ENCODE measurements around the gene TTLL10.

Gene TTLL10

DNA sequence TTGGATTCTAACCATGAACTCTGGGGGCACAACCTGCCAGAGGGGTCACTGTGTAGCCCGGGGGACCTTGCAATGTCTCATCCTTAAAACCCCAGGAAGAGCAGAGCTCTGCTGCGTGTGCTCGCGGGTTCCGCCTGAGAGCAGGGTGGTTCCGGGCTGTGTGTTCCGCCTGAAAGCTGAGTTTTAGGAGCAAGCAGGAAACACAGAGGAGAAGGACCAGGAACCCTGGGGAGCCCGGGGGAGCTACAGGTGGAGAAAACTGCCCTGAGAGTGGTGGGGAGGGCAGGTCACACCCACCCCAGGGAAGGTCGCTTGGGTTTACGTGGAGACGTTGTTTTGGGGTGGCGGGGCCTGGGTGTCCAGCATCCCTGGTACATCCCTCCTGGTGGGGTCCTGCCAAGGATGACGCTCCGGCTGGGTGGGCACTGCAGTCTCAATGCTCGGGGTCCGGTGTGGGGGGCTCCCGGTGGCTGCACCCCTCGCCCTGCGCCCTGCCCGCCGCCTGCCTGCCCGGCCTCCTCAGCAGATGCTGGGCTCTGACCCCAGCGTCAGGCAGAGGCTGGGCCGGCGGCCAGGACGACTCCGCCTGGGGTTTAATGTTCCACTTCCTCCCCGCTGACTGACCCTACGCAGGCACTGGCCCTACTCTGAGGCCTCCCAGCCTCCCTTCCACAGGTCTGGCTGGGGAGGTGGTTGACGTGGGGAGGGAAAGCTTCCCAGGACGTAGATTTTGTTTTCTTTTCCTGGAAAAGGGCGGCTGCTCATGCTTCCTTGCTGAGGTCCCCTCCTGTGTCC, 40.5 kb upstream of the TTLL10 start:
- no peak overlapping the region for H2AFZ ChIP-seq (ENCODE audit: low read depth, low read length, severe bottlenecking)
- no peaks in the 10 kb centered on the region for H3K9me2 ChIP-seq (replicated peaks; ENCODE audit: insufficient read depth, low read length)
- TF ChIP-seq EZH2phosphoT487 (conservative IDR thresholded peaks at IDR 0.05; ENCODE audit: low read length) (no peak), CTCF (IDR thresholded peaks at IDR 0.05; ENCODE audit: insufficient read depth, low read length, poor library complexity, severe bottlenecking) (no peak)
- H3K27ac ChIP-seq (ENCODE audit: low read depth, low read length) = no peak overlapping the region
- H3K9me3 ChIP-seq (ENCODE audit: insufficient read depth, low read length) = no peaks in the 10 kb centered on the region
- no peak overlapping the region for H3K4me3 ChIP-seq (ENCODE audit: insufficient read depth, low read length, poor library complexity, severe bottlenecking)
- no peak overlapping the region for H3K9ac ChIP-seq (ENCODE audit: low read length)
- H3F3A ChIP-seq (ENCODE audit: insufficient read depth) = no peaks in the 10 kb centered on the region
- no peak overlapping the region for H3K4me2 ChIP-seq (ENCODE audit: low read depth, low read length, poor library complexity, severe bottlenecking)
- no peaks in the 10 kb centered on the region for H3K36me3 ChIP-seq (ENCODE audit: low read length)
- no peaks in the 10 kb centered on the region for H3K79me2 ChIP-seq (ENCODE audit: insufficient read depth, low read length)
- H3K27me3 ChIP-seq (ENCODE audit: low read length) = no peaks in the 10 kb centered on the region
- H4K20me1 ChIP-seq (ENCODE audit: low read depth, low read length) = no peaks in the 10 kb centered on the region

GRCh38 chr1:1134300-1134970, 39.2 kb upstream of the TTLL10 start:
- Histone ChIP-seq H3K4me3 (ENCODE audit: insufficient read depth, low read length, poor library complexity, severe bottlenecking) (no peak overlapping the region), H3F3A (ENCODE audit: insufficient read depth) (no peaks in the 10 kb centered on the region), H2AFZ (ENCODE audit: low read depth, low read length, severe bottlenecking) (no peak overlapping the region), H3K9me2 (replicated peaks; ENCODE audit: insufficient read depth, low read length) (no peaks in the 10 kb centered on the region), H3K79me2 (ENCODE audit: insufficient read depth, low read length) (no peaks in the 10 kb centered on the region), H3K9ac (ENCODE audit: low read length) (no peak overlapping the region), H4K20me1 (ENCODE audit: low read depth, low read length) (no peaks in the 10 kb centered on the region), H3K4me2 (ENCODE audit: low read depth, low read length, poor library complexity, severe bottlenecking) (no peak overlapping the region), H3K9me3 (ENCODE audit: insufficient read depth, low read length) (no peaks in the 10 kb centered on the region), H3K36me3 (ENCODE audit: low read length) (no peaks in the 10 kb centered on the region), H3K27me3 (ENCODE audit: low read length) (no peaks in the 10 kb centered on the region), H3K27ac (ENCODE audit: low read depth, low read length) (no peak overlapping the region)
- TF ChIP-seq CTCF (IDR thresholded peaks at IDR 0.05; ENCODE audit: insufficient read depth, low read length, poor library complexity, severe bottlenecking) (no peak), EZH2phosphoT487 (conservative IDR thresholded peaks at IDR 0.05; ENCODE audit: low read length) (no peak)

DNA sequence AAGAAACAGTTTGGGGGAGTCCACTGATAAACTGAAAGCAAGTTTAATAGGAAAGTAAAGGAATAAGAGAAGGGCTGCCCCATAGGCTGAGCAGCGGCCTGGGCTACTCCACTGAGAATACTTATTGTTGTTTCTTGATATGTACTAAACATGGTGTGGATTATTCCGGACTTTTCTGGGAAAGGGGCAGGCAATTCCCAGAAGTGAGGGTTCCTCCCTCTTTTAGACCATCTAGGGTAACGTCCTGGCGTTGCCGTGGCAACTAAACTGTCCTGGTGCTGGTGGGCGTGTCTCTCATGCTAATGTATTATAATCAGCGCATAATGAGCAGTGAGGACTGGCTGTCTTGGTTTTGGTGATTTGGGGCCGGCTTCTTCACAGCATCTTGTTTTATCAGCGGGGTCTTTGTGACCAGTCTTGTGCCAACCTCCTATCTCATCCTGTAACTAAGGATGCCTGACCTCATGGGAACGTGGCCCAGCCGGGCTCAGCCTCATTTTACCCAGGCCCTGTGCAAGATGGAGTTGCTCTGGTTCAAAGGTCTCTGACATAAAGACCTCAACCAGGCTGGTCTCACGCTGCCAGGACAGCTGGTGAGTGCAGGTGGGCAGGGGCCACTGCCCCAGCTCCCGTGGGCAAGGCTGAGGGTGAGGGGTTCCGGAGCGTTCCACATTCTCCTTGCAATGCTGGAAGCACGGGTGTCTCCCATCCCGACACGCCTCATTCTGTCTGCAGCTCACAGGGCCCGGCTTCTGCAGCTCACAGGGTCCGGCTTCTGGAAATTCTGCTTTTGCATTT, 38.1 kb upstream of the TTLL10 start:
- H3K36me3 ChIP-seq (ENCODE audit: low read length) = no peaks in the 10 kb centered on the region
- no peaks in the 10 kb centered on the region for H3K9me2 ChIP-seq (replicated peaks; ENCODE audit: insufficient read depth, low read length)
- H4K20me1 ChIP-seq (ENCODE audit: low read depth, low read length) = no peaks in the 10 kb centered on the region
- no peaks in the 10 kb centered on the region for H3K79me2 ChIP-seq (ENCODE audit: insufficient read depth, low read length)
- no peaks in the 10 kb centered on the region for H3K27me3 ChIP-seq (ENCODE audit: low read length)
- no peaks in the 10 kb centered on the region for H3F3A ChIP-seq (ENCODE audit: insufficient read depth)
- H3K9me3 ChIP-seq (ENCODE audit: insufficient read depth, low read length) = no peaks in the 10 kb centered on the region
- H3K4me2 ChIP-seq (ENCODE audit: low read depth, low read length, poor library complexity, severe bottlenecking) = no peak overlapping the region
- no peak overlapping the region for H3K9ac ChIP-seq (ENCODE audit: low read length)
- H2AFZ ChIP-seq (ENCODE audit: low read depth, low read length, severe bottlenecking) = no peak overlapping the region
- H3K27ac ChIP-seq (ENCODE audit: low read depth, low read length) = no peak overlapping the region
- no peak for TF ChIP-seq CTCF (IDR thresholded peaks at IDR 0.05; ENCODE audit: insufficient read depth, low read length, poor library complexity, severe bottlenecking)
- no peak for TF ChIP-seq EZH2phosphoT487 (conservative IDR thresholded peaks at IDR 0.05; ENCODE audit: low read length)
- H3K4me3 ChIP-seq (ENCODE audit: insufficient read depth, low read length, poor library complexity, severe bottlenecking) = no peak overlapping the region
